Ureter (tissue), 1 donor: ENCODE measurements around the gene CSAG2. TPM values are rescaled to one million over a fixed set of nuclear protein-coding genes. Genes with fewer than 3 reads are reported as not detected.
"Not testable (repeated sequence)": the region's sequence is repeated elsewhere in the genome, so short reads cannot be mapped to it uniquely, and the experiment has no call there.

ENCODE experiments used
- DNase-seq: peaks from one replicate; pipeline ENCODE4 v3.0.0-alpha.2; 2020; ENCODE audit warnings: low spot score
- total RNA-seq: library from RNA; stranded (reverse); gene quantifications from one replicate; pipeline ENCODE4 v1.2.4, GENCODE V29; 2023
- donor health status: DM: yes; HTN: yes; CAD: no.

The CSAG2 gene
- not detected for total RNA-seq

- DNase-seq: not testable (repeated sequence)
These were observed at the start of gene CSAG2 for GRCh38 chrX:152709173-152709572. Gene CSAG2, minus strand, starts transcription at chrX:152709273. Its CDS starts 161 bp downstream, at chrX:152709112.

GRCh38 chrX:152754871-152755270 is 45.8 kb upstream of the CSAG2 start:
- not testable (repeated sequence) for DNase-seq

GRCh38 chrX:152753686-152754650 is 44.9 kb upstream of the CSAG2 start, which contains the start of gene MAGEA2:
Gene MAGEA2, minus strand, starts transcription at chrX:152753842. Its CDS starts 2,479 bp downstream, at chrX:152751363.
- DNase-seq: not testable (repeated sequence)

- DNase-seq: no peak
These were observed 29.5 kb upstream of the CSAG2 start for GRCh38 chrX:152738560-152738959.

GRCh38 chrX:152736528-152736927 is 27.5 kb upstream of the CSAG2 start:
- not testable (repeated sequence) for DNase-seq

- DNase-seq: no peak
These were observed 26.9 kb upstream of the CSAG2 start for GRCh38 chrX:152735860-152736511.

GRCh38 chrX:152735101-152735500 is 26.0 kb upstream of the CSAG2 start:
- DNase-seq: no peak

GRCh38 chrX:152734143-152734858 is 25.2 kb upstream of the CSAG2 start:
- not testable (repeated sequence) for DNase-seq

GRCh38 chrX:152733261-152733975 is 24.3 kb upstream of the CSAG2 start, which contains the start of the genes CSAG1 and MAGEA12:
Gene CSAG1, minus strand, starts transcription at chrX:152733721. Its CDS starts 1,261 bp downstream, at chrX:152732460.
Gene MAGEA12, plus strand, starts transcription at chrX:152733757. Its CDS starts 2,405 bp downstream, at chrX:152736162.
- no peak for DNase-seq

- no peak for DNase-seq
These were observed 16.3 kb upstream of the CSAG2 start for GRCh38 chrX:152725409-152725808.

- not testable (repeated sequence) for DNase-seq
These were observed 5.0 kb upstream of the CSAG2 start, which contains the start of gene MAGEA2B for GRCh38 chrX:152713815-152714787. Gene MAGEA2B, plus strand, starts transcription at chrX:152714628. Its CDS starts 2,479 bp downstream, at chrX:152717107.

GRCh38 chrX:152713195-152713594 is 4.1 kb upstream of the CSAG2 start:
- not testable (repeated sequence) for DNase-seq

GRCh38 chrX:152706500-152706899 is 2.6 kb downstream of the CSAG2 start:
- not testable (repeated sequence) for DNase-seq

- DNase-seq: not testable (repeated sequence)
These were observed 8.7 kb downstream of the CSAG2 start for GRCh38 chrX:152700390-152700789.

GRCh38 chrX:152697952-152698931 is 10.8 kb downstream of the CSAG2 start, which contains the start of gene MAGEA3:
Gene MAGEA3, plus strand, starts transcription at chrX:152698794. Its CDS starts 2,039 bp downstream, at chrX:152700833.
- DNase-seq: not testable (repeated sequence)

- not testable (repeated sequence) for DNase-seq
These were observed 28.1 kb downstream of the CSAG2 start for GRCh38 chrX:152681012-152681411.

GRCh38 chrX:152674652-152675051 is 34.4 kb downstream of the CSAG2 start:
- DNase-seq: not testable (repeated sequence)

- DNase-seq: no peak
These were observed 34.9 kb downstream of the CSAG2 start for GRCh38 chrX:152674135-152674534.
